Endothelial cell of umbilical vein (primary cell): Measurements from ENCODE around the gene CCNY. TPM values are rescaled to one million over a fixed set of nuclear protein-coding genes. Genes with fewer than 3 reads are reported as not detected.

Experiments used
- BruUV-seq: library from RNA; stranded (reverse); fragments of 400-500 nt; replicated peaks from 2 replicates; lab custom pipeline; 2021; lab: Mats Ljungman, UMichigan
- CTCF ChIA-PET: fragments of 300-600, 350-600 bp; sonication (Branson Sonifier 250); formaldehyde crosslinking; loops from one replicate; lab custom pipeline; 2021; ENCODE audit warnings: antibody characterized with exemption, inconsistent platforms; lab: Charles Lee
- POLR2A ChIA-PET: fragments of 300-600, 350-600 bp; sonication (Branson Sonifier 250); formaldehyde crosslinking; loops from one replicate; lab custom pipeline; 2021; ENCODE audit warnings: antibody characterized with exemption, inconsistent platforms; lab: Charles Lee
- DNase-seq: peaks from one replicate; pipeline ENCODE4 v3.0.0-alpha.2; 2011; ENCODE audit warnings: low read depth, low spot score
- FAIRE-seq: peaks from 2 replicates; lab custom pipeline; 2011; peaks lifted over from hg19 to GRCh38; lab: Jason Lieb, UNC
- H2AFZ ChIP-seq: 2 replicates; pipeline ENCODE4 v1.6.0; 2012; ENCODE audit warnings: low read depth, low read length, control low read depth, inconsistent platforms
- H3K27ac ChIP-seq: 2 replicates; pipeline ENCODE4 v1.5.1; 2011; ENCODE audit warnings: low read depth, mild to moderate bottlenecking, control low read depth, low read length, moderate library complexity; ENCODE audit not compliant: insufficient read depth
- H3K27me3 ChIP-seq, 2 experiments: 2 replicates each; pipeline versions ENCODE4 v1.6.0 to v1.6.1; 2011; ENCODE audit warnings: low read length in 2 of 2, mixed read lengths in 1 of 2; ENCODE audit not compliant: control insufficient read depth in 2 of 2, insufficient read depth in 2 of 2
- H3K36me3 ChIP-seq, 2 experiments: 2 replicates in 1 of 2; 3 replicates in 1 of 2; pipeline ENCODE4 v1.5.1; 2011; ENCODE audit warnings: low read length in 2 of 2, mild to moderate bottlenecking in 1 of 2, moderate library complexity in 1 of 2; ENCODE audit not compliant: control insufficient read depth in 2 of 2, insufficient read depth in 2 of 2; ENCODE audit errors: extremely low read depth in 1 of 2
- H3K4me1 ChIP-seq: 3 replicates; pipeline ENCODE4 v1.5.1; 2011; ENCODE audit warnings: mild to moderate bottlenecking, low read length; ENCODE audit not compliant: control insufficient read depth, insufficient read depth; ENCODE audit errors: extremely low read depth
- H3K4me2 ChIP-seq: 2 replicates; pipeline ENCODE4 v1.6.1; 2011; ENCODE audit warnings: low read length, control low read depth, mixed read lengths; ENCODE audit not compliant: insufficient read depth
- H3K4me3 ChIP-seq, 3 experiments: fragments of 200-600 bp in 1 of 3; sonication (generic), shearing (Covaris generic) in 1 of 3; replicated peaks in 1 of 3; 2 replicates each; pipeline ENCODE4 v1.5.1; 2011 to 2016; ENCODE audit warnings: control low read depth in 3 of 3, low read length in 3 of 3, mild to moderate bottlenecking in 2 of 3, inconsistent platforms in 1 of 3, low read depth in 1 of 3, moderate library complexity in 1 of 3; ENCODE audit not compliant: insufficient read depth in 1 of 3
- H3K79me2 ChIP-seq: 2 replicates; pipeline ENCODE4 v1.6.0; 2012; ENCODE audit warnings: low read length, inconsistent platforms; ENCODE audit not compliant: control insufficient read depth, insufficient read depth
- H3K9ac ChIP-seq: replicated peaks from 2 replicates; pipeline ENCODE3; 2011; ENCODE audit warnings: low read length, control low read depth; ENCODE audit not compliant: insufficient read depth; ENCODE audit errors: extremely low read depth
- H3K9me1 ChIP-seq: replicated peaks from 3 replicates; pipeline ENCODE4 v1.6.0; 2011; ENCODE audit warnings: mild to moderate bottlenecking, low read length; ENCODE audit not compliant: control insufficient read depth, insufficient read depth; ENCODE audit errors: extremely low read depth
- H3K9me3 ChIP-seq: replicated peaks from 2 replicates; pipeline ENCODE4 v1.5.1; 2012; ENCODE audit warnings: low read length, inconsistent platforms; ENCODE audit not compliant: control insufficient read depth, insufficient read depth
- H4K20me1 ChIP-seq: replicated peaks from 2 replicates; pipeline ENCODE3; 2011; ENCODE audit warnings: mild to moderate bottlenecking, low read length; ENCODE audit not compliant: control insufficient read depth, insufficient read depth; ENCODE audit errors: extremely low read depth
- CTCF ChIP-seq, 2 donors: IDR thresholded peaks; 1 replicate in 1 of 2; 2 replicates in 1 of 2; pipeline ENCODE4 v1.5.1; 2011; ENCODE audit warnings: low read length in 2 of 2, mild to moderate bottlenecking in 2 of 2, moderate library complexity in 2 of 2, control low read depth in 1 of 2, inconsistent platforms in 1 of 2, low read depth in 1 of 2; ENCODE audit not compliant: insufficient read depth in 1 of 2; ENCODE audit errors: extremely low read depth in 1 of 2
- EZH2 ChIP-seq: IDR thresholded peaks from 2 replicates; pipeline ENCODE4 v1.6.1; 2012; ENCODE audit warnings: borderline replicate concordance, low read depth, mild to moderate bottlenecking, moderate library complexity, low read length, inconsistent platforms; ENCODE audit not compliant: severe bottlenecking
- FOS ChIP-seq: IDR thresholded peaks from 2 replicates; pipeline ENCODE4 v1.6.1; 2011; ENCODE audit warnings: mild to moderate bottlenecking, low read length, moderate library complexity, borderline replicate concordance; ENCODE audit not compliant: insufficient read depth
- GATA2 ChIP-seq: IDR thresholded peaks from 2 replicates; pipeline ENCODE4 v1.7.0; 2011; ENCODE audit warnings: low read depth, mild to moderate bottlenecking, moderate library complexity, mixed read lengths, low read length; ENCODE audit not compliant: insufficient read length, insufficient read depth
- JUN ChIP-seq: IDR thresholded peaks from 2 replicates; pipeline ENCODE4 v1.6.1; 2011; ENCODE audit warnings: borderline replicate concordance, low read depth; ENCODE audit not compliant: insufficient read length, insufficient read depth
- MAX ChIP-seq: IDR thresholded peaks from 2 replicates; pipeline ENCODE4 v1.6.1; 2011; ENCODE audit not compliant: insufficient read depth, insufficient read length
- MYC ChIP-seq: IDR thresholded peaks from one replicate; pipeline ENCODE4 v1.6.1; 2011; ENCODE audit warnings: mild to moderate bottlenecking, low read depth, low read length
- POLR2A ChIP-seq: IDR thresholded peaks from 2 replicates; pipeline ENCODE4 v1.6.1; 2012; ENCODE audit warnings: low read depth, mild to moderate bottlenecking, control low read depth, low read length
- POLR2AphosphoS5 ChIP-seq: IDR thresholded peaks from 2 replicates; pipeline ENCODE4 v1.6.1; 2012; ENCODE audit warnings: low read depth, mild to moderate bottlenecking, control low read depth, low read length, moderate library complexity; ENCODE audit not compliant: insufficient read depth
- dilution Hi-C: fragments of 300-500 bp; cut with MboI; formaldehyde crosslinking; loops from one replicate; pipeline ENCODE4 v1.15.0; 2019; ENCODE audit warnings: low sequenced_read_pairs; ENCODE audit not compliant: extremely low pct_ligation_motif_present
- intact Hi-C: fragments of 100-400 bp; cut with micrococcal nuclease; formaldehyde crosslinking; loops from one replicate; pipeline ENCODE4 v1.10.0; 2022
- polyA plus RNA-seq, 4 experiments: library from polyadenylated mRNA; depleted of rRNA in 3 of 4; stranded (reverse) in 3 of 4; unstranded in 1 of 4; fragments of >200 nt; gene quantifications; 2 replicates each; pipeline versions ENCODE4 v1.2.1 to v1.2.3, GENCODE V29; 2011 to 2012; ENCODE audit warnings: missing spikeins in 1 of 4
- total RNA-seq: library from RNA; stranded (reverse); gene quantifications from 2 replicates; pipeline ENCODE4 v1.2.3, GENCODE V29; 2021

The CCNY gene
- total and polyA plus RNA-seq, 2 donors (not counting 3 experiments of a cell fraction or from before 2014, with no cell fraction given), result 61.5 to 107 TPM

GRCh38 chr10:35394934-35395333 lies 58.6 kb downstream of the CCNY start:
- ChIA-PET CTCF (interaction anchor here (0.6 to 1.0 kb wide), 4 partner anchors 10 to 168 kb away, joined by 3 read pairs; no protein-coding TSS in a partner anchor), POLR2A (no interaction called here)
- Histone ChIP-seq H3K9me3 (no peaks in the 10 kb centered on the region), H3K9me1 (no peaks in the 10 kb centered on the region), H3K4me1 (peaks cover 16% of the 10 kb centered on the region), H3K27ac (no peak overlapping the region), H3K9ac (no peak overlapping the region), H3K79me2 (peaks cover 100% of the 10 kb centered on the region), H3K4me2 (no peak overlapping the region), H3K36me3 (no peaks in the 10 kb centered on the region), H4K20me1 (peaks cover 6% of the 10 kb centered on the region), H2AFZ (no peak overlapping the region), H3K4me3 (no peak overlapping the region), H3K27me3 (no peaks in the 10 kb centered on the region)
- TF ChIP-seq CTCF (IDR thresholded peaks at IDR 0.05; ENCODE audit: extremely low read depth in 1 of 2, insufficient read depth in 1 of 2, low read depth in 1 of 2, low read length in 2 of 2), result no peak
- no peak for TF ChIP-seq MYC
- TF ChIP-seq EZH2, result no peak
- TF ChIP-seq POLR2AphosphoS5, result no peak
- TF ChIP-seq JUN, result no peak
- TF ChIP-seq GATA2, result no peak
- no peak for TF ChIP-seq FOS
- no peak for TF ChIP-seq MAX
- TF ChIP-seq POLR2A, result no peak
- FAIRE-seq (no peak), DNase-seq (no peak)
- intact Hi-C loops (no loop called here), dilution Hi-C loops (no loop called here)
- no TSS peak for BruUV-seq
